SU-DHL-6 (cell line): ENCODE measurements around the gene TMEM178B.

Experiments
- CTCF ChIP-seq: fragments of 200-600 bp; sonication (generic); IDR thresholded peaks from one replicate; pipeline ENCODE4 v1.5.1; 2017; ENCODE audit warnings: antibody characterized with exemption, mild to moderate bottlenecking, low read length, moderate library complexity; ENCODE audit not compliant: insufficient read depth, poor library complexity, severe bottlenecking
- EZH2phosphoT487 ChIP-seq: fragments of 200-600 bp; sonication (generic), shearing (Covaris generic); conservative IDR thresholded peaks from 2 replicates; pipeline ENCODE4 v1.6.1; 2018; ENCODE audit warnings: mild to moderate bottlenecking, antibody characterized with exemption, low read length, moderate library complexity, mixed read lengths

DNA sequence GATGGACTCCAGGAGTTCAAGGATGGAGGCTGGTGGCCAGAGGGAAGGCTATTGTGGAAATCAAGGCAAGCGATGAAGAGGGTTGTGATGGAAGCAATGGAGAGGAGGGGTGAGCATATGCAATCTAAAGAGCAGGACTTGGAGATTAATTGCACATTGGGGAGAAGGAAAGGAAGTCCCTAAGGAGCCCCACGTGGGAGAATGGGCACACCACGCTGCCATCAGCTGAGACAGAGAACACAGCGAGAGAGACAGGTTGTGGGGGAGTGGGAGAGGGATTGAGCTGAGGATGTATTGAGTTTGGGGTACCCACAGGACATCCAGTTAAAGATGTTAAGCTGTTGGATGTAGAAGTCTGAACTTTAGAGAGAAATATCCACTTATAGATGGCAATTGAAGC lies 73.6 kb downstream of the TMEM178B start:
- no peak for TF ChIP-seq CTCF
- TF ChIP-seq EZH2phosphoT487 = no peak
